Prostate gland (tissue), 2 donors: ENCODE results near the gene GPX4. TPM values are rescaled to one million over a fixed set of nuclear protein-coding genes. Genes with fewer than 3 reads are reported as not detected.
A peak's percentile ranks its signal among the peaks of the same experiment; 100 is the strongest.

Source experiments
- DNase-seq: peaks from one replicate; pipeline ENCODE4 v3.0.0-alpha.2; 2019; ENCODE audit warnings: low spot score
- H3K27ac ChIP-seq, 2 donors: fragments of 200-600 bp; sonication (generic); 2 replicates each; pipeline ENCODE4 v1.5.1; 2017 to 2019
- H3K27me3 ChIP-seq: fragments of 200-600 bp; sonication (generic); replicated peaks from 2 replicates; pipeline ENCODE4 v1.5.1; 2019; ENCODE audit not compliant: insufficient read depth
- H3K36me3 ChIP-seq, 2 donors: fragments of 200-600 bp; sonication (generic); 1 replicate in 1 of 2; 2 replicates in 1 of 2; pipeline versions ENCODE4 v1.5.1 to v1.8.1; 2017 to 2019
- H3K4me1 ChIP-seq: fragments of 200-600 bp; sonication (generic); replicated peaks from 2 replicates; pipeline ENCODE4 v1.5.1; 2019
- H3K4me3 ChIP-seq, 2 donors: fragments of 200-600 bp; sonication (generic); 2 replicates each; pipeline ENCODE4 v1.5.1; 2017 to 2019
- H3K9me3 ChIP-seq: fragments of 200-600 bp; sonication (generic); 2 replicates; pipeline ENCODE4 v1.5.1; 2017
- CTCF ChIP-seq, 4 experiments: fragments of 200-600 bp in 2 of 4; fragments of 450-650 bp in 2 of 4; sonication (generic) in 2 of 4; IDR thresholded peaks; 1 replicate in 3 of 4; 2 replicates in 1 of 4; pipeline ENCODE4 v1.5.1; 2016 to 2019; ENCODE audit warnings: antibody characterized with exemption in 4 of 4, mild to moderate bottlenecking in 2 of 4, moderate library complexity in 2 of 4
- POLR2A ChIP-seq: fragments of 450-650 bp; IDR thresholded peaks from one replicate; pipeline ENCODE4 v1.6.1; 2016; ENCODE audit warnings: antibody characterized with exemption, mild to moderate bottlenecking
- POLR2AphosphoS5 ChIP-seq: sonication (generic); formaldehyde crosslinking; IDR thresholded peaks from one replicate; pipeline ENCODE4 v1.6.1; 2017; ENCODE audit warnings: antibody characterized with exemption
- WGBS: methylation state at CpG from one replicate; pipeline ENCODE4 v1.1.5; 2018; 5-methylcytosine and 5-hydroxymethylcytosine counted together
- intact Hi-C: fragments of 100-400 bp; cut with DNase I; formaldehyde crosslinking; loops from one replicate; pipeline ENCODE4 v1.14.2; 2022
- total RNA-seq, 2 donors: library from RNA; depleted of rRNA; stranded (reverse); fragments of >200 nt; gene quantifications; one replicate each; pipeline ENCODE4 v1.1.0, GENCODE V29; 2016

GPX4 gene
- total RNA-seq, 2 donors from 2014 or later, result 577 to 627 TPM

GRCh38 chr19:1106841-1107660 is 3.3 kb downstream of the GPX4 start:
- TF ChIP-seq POLR2A (no peak), CTCF (IDR thresholded peaks at IDR 0.05) (peak in 1 of 4 experiments; percentile 22)
- Histone ChIP-seq H3K9me3 (no peaks in the 10 kb centered on the region), H3K4me3 (no peak overlapping the region), H3K27me3 (no peaks in the 10 kb centered on the region), H3K4me1 (peaks cover 12% of the 10 kb centered on the region), H3K36me3 (peaks cover 5 to 37% of the 10 kb centered on the region in 2 donors), H3K27ac (peak overlapping the region in 1 of 2 donors; percentile 99)
- WGBS, result 52% methylated on average over 7 of the region's 17 CpGs
- DNase-seq, result no peak
- intact Hi-C loops, result no loop called here

GRCh38 chr19:1107661-1108261 is 4.0 kb downstream of the GPX4 start:
- H3K36me3 ChIP-seq, result peaks cover 5 to 37% of the 10 kb centered on the region in 2 donors
- no peak for DNase-seq
- no peaks in the 10 kb centered on the region for H3K27me3 ChIP-seq
- intact Hi-C loops, result no loop called here
- no peak for TF ChIP-seq CTCF (IDR thresholded peaks at IDR 0.05)
- TF ChIP-seq POLR2AphosphoS5, result no peak
- TF ChIP-seq POLR2A, result no peak
- peaks cover 14% of the 10 kb centered on the region for H3K4me1 ChIP-seq
- H3K4me3 ChIP-seq, result no peak overlapping the region
- H3K9me3 ChIP-seq, result no peaks in the 10 kb centered on the region
- 93% methylated on average over 21 of the region's 25 CpGs for WGBS
- peak overlapping the region in 1 of 2 donors; percentile 99 for H3K27ac ChIP-seq

- H3K9me3 ChIP-seq, result no peaks in the 10 kb centered on the region
- TF ChIP-seq POLR2A (no peak), CTCF (IDR thresholded peaks at IDR 0.05) (no peak), POLR2AphosphoS5 (no peak)
- H3K27me3 ChIP-seq, result no peaks in the 10 kb centered on the region
- no peak overlapping the region for H3K27ac ChIP-seq
- WGBS, result 91% methylated on average over 83 of the region's 89 CpGs
- H3K4me1 ChIP-seq, result peaks cover 20% of the 10 kb centered on the region
- no peak overlapping the region for H3K4me3 ChIP-seq
- intact Hi-C loops, result no loop called here
- no peak for DNase-seq
- H3K36me3 ChIP-seq, result peaks cover 5 to 37% of the 10 kb centered on the region in 2 donors
Observed at GRCh38 chr19:1108291-1109031, 4.7 kb downstream of the GPX4 start.

GRCh38 chr19:1109032-1109551 is 5.3 kb downstream of the GPX4 start:
- no peak overlapping the region for H3K27ac ChIP-seq
- H3K4me1 ChIP-seq, result peaks cover 25% of the 10 kb centered on the region
- no peaks in the 10 kb centered on the region for H3K27me3 ChIP-seq
- intact Hi-C loops, result no loop called here
- 88% methylated on average over 40 of the region's 48 CpGs for WGBS
- H3K36me3 ChIP-seq, result peaks cover 5 to 37% of the 10 kb centered on the region in 2 donors
- H3K9me3 ChIP-seq, result no peaks in the 10 kb centered on the region
- no peak for TF ChIP-seq CTCF (IDR thresholded peaks at IDR 0.05)
- TF ChIP-seq POLR2A, result no peak
- TF ChIP-seq POLR2AphosphoS5, result no peak
- no peak overlapping the region for H3K4me3 ChIP-seq
- no peak for DNase-seq
